NB4 (cell line): ENCODE measurements around the gene TMPRSS11B.

Experiments used
- CTCF ChIP-seq: IDR thresholded peaks from one replicate; pipeline ENCODE4 v1.5.1; 2012; ENCODE audit warnings: low read depth, low read length
- MAX ChIP-seq: IDR thresholded peaks from 2 replicates; pipeline ENCODE4 v1.6.1; 2011; ENCODE audit warnings: low read depth, low read length
- MYC ChIP-seq: IDR thresholded peaks from 2 replicates; pipeline ENCODE4 v1.6.1; 2011; ENCODE audit warnings: low read depth, low read length
- POLR2A ChIP-seq: IDR thresholded peaks from 2 replicates; pipeline ENCODE4 v1.6.1; 2011; ENCODE audit warnings: mild to moderate bottlenecking; ENCODE audit not compliant: insufficient read length; ENCODE audit errors: extremely low read depth

- TF ChIP-seq CTCF (no peak), POLR2A (no peak), MYC (no peak), MAX (no peak)
Observed at GRCh38 chr4:68272380-68272779, 26.9 kb upstream of the TMPRSS11B start.
